B cell (primary cell): ENCODE measurements around the gene RFT1. TPM values are rescaled to one million over a fixed set of nuclear protein-coding genes. Genes with fewer than 3 reads are reported as not detected.

Source experiments
- ATAC-seq: fragments of 200-7000 bp; cut with Tn5 transposase; one replicate; pipeline ENCODE4 v1.10.0; 2021; ENCODE audit warnings: low read depth, mild to moderate bottlenecking, moderate number of reproducible peaks, moderate library complexity
- CTCF ChIA-PET: fragments of 350-600 bp; sonication (Branson Sonifier 250); formaldehyde crosslinking; loops from one replicate; lab custom pipeline; 2021; ENCODE audit warnings: antibody characterized with exemption, inconsistent platforms; lab: Charles Lee
- POLR2A ChIA-PET: fragments of 350-600 bp; sonication (Branson Sonifier 250); formaldehyde crosslinking; loops from one replicate; lab custom pipeline; 2021; ENCODE audit warnings: antibody characterized with exemption; lab: Charles Lee
- DNase-seq: peaks from one replicate; pipeline ENCODE4 v3.0.0; 2013
- H2AFZ ChIP-seq: 2 replicates; pipeline ENCODE4 v1.6.1; 2012; ENCODE audit warnings: mild to moderate bottlenecking, low read depth, low read length; ENCODE audit not compliant: insufficient read depth, poor library complexity, severe bottlenecking
- H3K27ac ChIP-seq, 2 donors: 1 replicate in 1 of 2; 2 replicates in 1 of 2; pipeline ENCODE4 v1.5.1; 2012 to 2013; ENCODE audit warnings: low read length in 2 of 2, mild to moderate bottlenecking in 2 of 2, moderate library complexity in 1 of 2
- H3K27me3 ChIP-seq, 4 experiments: fragments of 200-600 bp in 1 of 4; sonication (generic) in 1 of 4; replicated peaks in 1 of 4; 1 replicate in 2 of 4; 2 replicates in 2 of 4; pipeline versions ENCODE4 v1.6.1 to v1.7.0; 2013 to 2016; ENCODE audit warnings: low read length in 3 of 4, mild to moderate bottlenecking in 2 of 4, mixed read lengths in 1 of 4, moderate library complexity in 1 of 4; ENCODE audit not compliant: insufficient read depth in 4 of 4, control insufficient read depth in 3 of 4; ENCODE audit errors: control extremely low read depth in 1 of 4
- H3K36me3 ChIP-seq, 2 experiments: replicated peaks in 1 of 2; 1 replicate in 1 of 2; 2 replicates in 1 of 2; pipeline versions ENCODE4 v1.6.1 to v1.7.1; 2013; ENCODE audit warnings: low read length in 1 of 2; ENCODE audit not compliant: insufficient read depth in 2 of 2, control insufficient read depth in 1 of 2; ENCODE audit errors: control extremely low read depth in 1 of 2, extremely low read depth in 1 of 2
- H3K4me1 ChIP-seq, 2 donors: fragments of 200-600 bp in 1 of 2; sonication (generic) in 1 of 2; 1 replicate in 1 of 2; 2 replicates in 1 of 2; pipeline versions ENCODE4 v1.5.1 to v1.6.1; 2013 to 2017; ENCODE audit warnings: low read length in 2 of 2; ENCODE audit not compliant: control insufficient read depth in 2 of 2, insufficient read depth in 2 of 2
- H3K4me2 ChIP-seq: replicated peaks from 2 replicates; pipeline ENCODE3; 2012; ENCODE audit warnings: mild to moderate bottlenecking, low read depth, low read length; ENCODE audit not compliant: poor library complexity, severe bottlenecking
- H3K4me3 ChIP-seq, 5 experiments: fragments of 200-600 bp in 1 of 5; sonication (generic) in 1 of 5; 1 replicate in 3 of 5; 2 replicates in 2 of 5; pipeline versions ENCODE4 v1.5.1 to v1.7.0; 2011 to 2016; ENCODE audit warnings: low read length in 4 of 5, mild to moderate bottlenecking in 4 of 5, low read depth in 2 of 5, control low read depth in 1 of 5, moderate library complexity in 1 of 5; ENCODE audit not compliant: insufficient read depth in 1 of 5; ENCODE audit errors: control extremely low read depth in 1 of 5, extremely low read depth in 1 of 5
- H3K79me2 ChIP-seq: fragments of 200-600 bp; sonication (generic); one replicate; pipeline ENCODE4 v1.6.0; 2016; ENCODE audit warnings: low read length; ENCODE audit not compliant: control insufficient read depth, insufficient read depth
- H3K9ac ChIP-seq: fragments of 200-600 bp; sonication (generic); 2 replicates; pipeline ENCODE4 v1.6.1; 2017; ENCODE audit warnings: mild to moderate bottlenecking, low read length, moderate library complexity
- H3K9me3 ChIP-seq, 3 donors: one replicate each; pipeline versions ENCODE4 v1.6.1 to v1.7.1; 2013; ENCODE audit warnings: low read length in 2 of 3; ENCODE audit not compliant: control insufficient read depth in 2 of 3, insufficient read depth in 1 of 3; ENCODE audit errors: control extremely low read depth in 1 of 3
- H4K20me1 ChIP-seq: 2 replicates; pipeline ENCODE4 v1.6.0; 2012; ENCODE audit warnings: mild to moderate bottlenecking, low read length; ENCODE audit not compliant: insufficient read depth, control insufficient read depth, poor library complexity, severe bottlenecking
- H3K27ac Mint-ChIP-seq: one replicate; pipeline ENCODE4 v1.8.0; 2021; ENCODE audit warnings: mixed read lengths
- H3K27me3 Mint-ChIP-seq: one replicate; pipeline ENCODE4 v1.8.0; 2021; ENCODE audit warnings: mixed read lengths
- H3K4me1 Mint-ChIP-seq: one replicate; pipeline ENCODE4 v1.8.0; 2021; ENCODE audit warnings: mixed read lengths
- H3K4me3 Mint-ChIP-seq: one replicate; pipeline ENCODE4 v1.8.0; 2021; ENCODE audit warnings: mixed read lengths
- H3K9me3 Mint-ChIP-seq: one replicate; pipeline ENCODE4 v1.8.0; 2022; ENCODE audit warnings: mixed read lengths; ENCODE audit not compliant: insufficient read depth
- CTCF ChIP-seq: fragments of 200-600 bp; IDR thresholded peaks from one replicate; pipeline ENCODE4 v1.8.0; 2022; ENCODE audit warnings: antibody characterized with exemption, mild to moderate bottlenecking
- EZH2 ChIP-seq: IDR thresholded peaks from 2 replicates; pipeline ENCODE4 v1.6.1; 2012; ENCODE audit warnings: borderline replicate concordance, low read depth, mild to moderate bottlenecking, moderate library complexity, low read length; ENCODE audit not compliant: insufficient read depth, poor library complexity, severe bottlenecking
- WGBS: methylation state at CpG from one replicate; pipeline ENCODE4 v1.1.5; 2013; ENCODE audit warnings: missing lambda C conversion rate; ENCODE audit not compliant: insufficient coverage; 5-methylcytosine and 5-hydroxymethylcytosine counted together
- intact Hi-C: fragments of 100-400 bp; cut with micrococcal nuclease; formaldehyde crosslinking; loops from one replicate; pipeline ENCODE4 v1.10.0; 2022
- polyA plus RNA-seq: library from polyadenylated mRNA; depleted of rRNA; stranded (reverse); fragments of >200 nt; gene quantifications from 2 replicates; pipeline ENCODE4 v1.2.3, GENCODE V29; 2012
- total RNA-seq, 2 donors: library from RNA; stranded (reverse); fragments of 120-200 nt in 1 of 2; gene quantifications; 1 replicate in 1 of 2; 2 replicates in 1 of 2; pipeline versions ENCODE4 v1.2.3 to v1.2.4, GENCODE V29; 2013 to 2022

RFT1 gene
- total and polyA plus RNA-seq, 2 donors (not counting 1 experiment from before 2014, with no cell fraction given), result 12.1 to 28.9 TPM

GRCh38 chr3:53159156-53160060 is 29.2 kb upstream of the RFT1 start:
- Histone ChIP-seq H4K20me1 (peaks cover 24% of the 10 kb centered on the region), H3K9ac (no peak overlapping the region), H3K4me3 (no peak overlapping the region), H3K36me3 (peaks cover 0 to 4% of the 10 kb centered on the region in 2 experiments), H3K4me2 (peak overlapping the region; percentile 98), H2AFZ (no peak overlapping the region), H3K27ac (no peak overlapping the region), H3K79me2 (peaks cover 51% of the 10 kb centered on the region), H3K9me3 (no peaks in the 10 kb centered on the region), H3K27me3 (peaks cover 0 to 25% (median 12%) of the 10 kb centered on the region in 4 experiments), H3K4me1 (peaks cover 36 to 52% of the 10 kb centered on the region in 2 donors)
- peaks cover 3% of the 10 kb centered on the region for H3K27me3 Mint-ChIP-seq
- H3K4me3 Mint-ChIP-seq, result peak overlapping the region; percentile 90
- ChIA-PET CTCF (interaction anchor here (1.0 to 3.8 kb wide), 11 partner anchors 10 to 45 kb away, joined by 3 to 48 read pairs (median 9); no protein-coding TSS in a partner anchor), POLR2A (interaction anchor here (0.8 to 1.8 kb wide), 3 partner anchors 21 to 28 kb away, joined by 3 to 22 read pairs (median 6); partner anchors contain the start of gene RFT1)
- no peak for TF ChIP-seq EZH2
- TF ChIP-seq CTCF, result no peak
- H3K27ac Mint-ChIP-seq, result peak overlapping the region; percentile 96
- ATAC-seq, result no peak
- H3K9me3 Mint-ChIP-seq, result no peaks in the 10 kb centered on the region
- peaks cover 42% of the 10 kb centered on the region for H3K4me1 Mint-ChIP-seq
- no peak for DNase-seq
- intact Hi-C loops, result loop anchor here (1.0 to 10.0 kb wide), 4 partner anchors 25 to 625 kb away; partner anchors contain the start of genes NT5DC2 and UQCC5
- WGBS, result 74% methylated on average over 8 of the region's 9 CpGs
